ENCODE results near the gene ANXA2.
A peak's percentile ranks its signal among the peaks of the same experiment; 100 is the strongest.
"Not testable (repeated sequence)": the region's sequence is repeated elsewhere in the genome, so short reads cannot be mapped to it uniquely, and the experiment has no call there.

ANXA2 gene

DNA sequence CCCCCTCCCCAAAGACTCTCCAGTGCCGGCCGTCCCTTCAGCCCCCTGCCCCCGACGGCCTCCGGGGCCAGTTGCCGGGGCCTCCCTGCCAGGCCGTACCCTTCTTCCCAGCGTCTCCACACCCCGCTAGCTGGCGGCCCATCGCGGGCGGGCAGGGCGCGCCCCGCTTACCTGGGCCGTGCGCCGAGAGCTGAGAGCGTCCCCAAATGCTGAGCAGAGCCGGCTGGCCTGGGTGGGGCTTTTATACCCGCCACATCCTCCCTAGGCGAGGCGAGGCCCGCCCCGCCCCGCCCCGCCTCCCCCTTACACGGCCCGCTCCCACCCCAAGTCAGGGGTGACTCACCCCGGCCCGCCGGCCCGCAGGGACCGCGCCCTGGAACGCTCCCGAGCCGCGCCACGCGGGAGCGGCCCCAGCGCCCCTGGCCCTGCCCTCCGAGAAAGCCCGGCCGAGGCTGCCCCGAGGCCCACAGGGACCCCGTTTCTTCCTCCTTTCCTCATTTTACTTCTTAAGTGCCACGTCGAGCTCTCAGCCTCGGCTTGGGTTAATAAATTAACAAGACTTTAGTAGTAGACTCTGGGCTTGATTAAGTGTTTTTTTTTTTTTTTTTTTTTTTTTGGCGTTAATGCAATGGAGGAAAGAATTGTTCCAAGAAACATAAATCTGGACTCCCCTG is at the start of gene ANXA2:
Gene ANXA2, minus strand, starts transcription at position 215 of the 674 bp plus-strand sequence. CDS start 11,911 bp downstream, outside the sequence.
- no peak for DNase-seq

DNA sequence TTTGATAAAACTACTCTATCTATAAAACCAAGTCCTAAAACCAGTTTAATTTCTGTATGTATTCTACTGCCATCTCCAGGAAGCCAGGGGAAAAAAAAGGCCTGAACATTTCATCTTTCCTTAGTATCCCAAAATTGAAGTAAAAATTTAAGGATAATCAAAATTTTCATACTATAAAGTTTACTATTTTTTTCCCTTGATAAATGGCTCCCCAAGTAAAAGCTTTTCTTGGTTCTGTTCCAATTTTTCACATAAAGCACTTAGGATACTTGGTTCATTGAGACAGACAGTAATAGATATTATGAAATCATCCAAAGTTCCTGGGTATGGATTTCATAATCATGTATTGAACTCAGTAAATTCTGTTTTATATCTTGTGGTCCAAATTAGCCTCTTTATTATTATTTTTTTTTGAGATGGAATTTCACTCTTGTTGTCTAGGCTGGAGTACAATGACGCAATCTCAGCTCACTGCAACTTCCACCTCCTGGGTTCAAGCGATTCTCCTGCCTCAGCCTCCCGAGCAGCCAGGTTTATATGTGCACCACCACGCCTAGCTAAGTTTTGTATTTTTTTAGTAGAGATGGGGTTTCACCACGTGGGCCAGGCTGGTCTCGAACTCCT is 46.6 kb upstream of the ANXA2 start:
- DNase-seq, result no peak

DNA sequence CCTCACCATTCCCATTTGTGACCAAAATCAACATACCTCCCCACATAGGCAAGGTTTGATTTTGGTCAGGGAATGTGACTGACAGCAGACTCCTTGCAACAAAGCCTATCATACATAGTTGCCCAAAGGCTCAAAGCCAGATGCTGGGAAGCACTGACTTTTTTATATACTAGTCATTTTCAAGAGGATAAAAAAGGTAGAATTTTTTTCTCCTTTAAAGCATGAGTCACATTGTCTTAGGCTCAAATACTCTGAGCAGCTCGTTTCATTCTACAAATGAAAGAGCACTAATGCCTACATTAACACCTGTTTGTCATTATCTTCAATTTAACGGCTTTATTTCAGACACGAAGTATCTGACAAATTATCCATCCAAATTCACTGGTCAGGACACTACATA is 45.0 kb upstream of the ANXA2 start:
- no peak for DNase-seq

DNA sequence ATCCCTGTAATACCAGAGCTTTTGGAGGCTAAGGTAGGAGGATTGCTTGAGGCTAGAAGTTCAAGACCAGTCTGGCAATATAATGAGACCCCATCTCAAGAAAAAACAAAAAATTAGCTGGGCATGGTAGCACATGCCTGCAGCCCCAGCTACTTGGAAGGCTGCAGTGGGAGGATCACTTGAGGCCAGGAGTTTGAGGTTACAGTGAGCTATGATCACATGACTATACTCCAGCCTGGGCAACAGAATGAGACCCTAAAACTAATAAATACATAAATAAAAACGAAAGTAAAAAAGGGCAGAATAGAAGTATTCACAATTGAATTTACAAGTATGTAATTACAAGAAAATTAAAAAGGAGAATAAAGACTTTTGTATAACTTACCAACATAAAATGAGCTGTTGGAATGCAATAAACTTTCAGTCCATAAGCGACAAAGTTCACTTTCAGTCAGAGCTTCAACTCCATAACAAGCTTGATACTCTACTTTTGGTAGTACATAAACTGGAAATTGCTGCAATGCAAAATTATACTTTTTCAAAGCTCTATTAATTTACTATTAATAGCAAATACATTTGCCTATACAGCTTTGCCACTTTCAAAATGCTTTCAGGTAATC is 44.4 kb upstream of the ANXA2 start:
- DNase-seq, result no peak

DNA sequence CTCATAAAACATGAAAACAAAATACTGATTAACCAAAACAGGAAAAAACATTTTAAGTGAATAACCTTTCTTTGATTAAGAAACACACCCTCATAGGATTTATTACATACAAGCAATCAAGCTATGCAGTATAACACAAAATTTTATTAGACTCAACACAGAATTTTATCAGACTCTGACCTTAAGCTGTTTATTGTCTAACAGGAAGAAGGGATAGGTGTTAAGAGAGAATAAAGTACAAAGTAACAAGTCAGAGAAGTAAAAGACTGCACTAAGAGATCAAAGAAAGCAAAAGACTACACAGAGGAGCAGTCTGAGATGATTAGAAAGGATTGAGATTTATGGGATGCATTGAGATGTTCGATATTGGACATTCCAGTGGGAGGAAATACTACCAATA is 43.5 kb upstream of the ANXA2 start:
- no peak for DNase-seq

DNA sequence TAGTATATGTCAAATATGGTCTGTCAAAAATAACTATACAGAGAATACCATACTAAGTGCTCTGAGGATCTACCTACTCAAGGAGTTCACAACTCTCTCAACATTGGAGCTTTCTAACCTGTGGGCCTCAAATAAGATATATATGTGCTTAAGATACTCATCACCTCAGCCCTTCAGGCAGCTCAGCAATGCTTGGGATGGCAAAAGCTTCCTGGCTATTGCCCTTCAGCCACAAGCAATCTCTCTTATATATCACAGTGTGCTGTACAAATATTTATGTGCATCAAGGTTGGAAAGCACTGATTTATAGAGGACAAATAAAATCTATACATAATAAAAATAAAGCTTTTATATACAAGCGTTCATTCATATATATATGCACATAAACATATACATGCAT is 40.9 kb upstream of the ANXA2 start:
- no peak for DNase-seq

DNA sequence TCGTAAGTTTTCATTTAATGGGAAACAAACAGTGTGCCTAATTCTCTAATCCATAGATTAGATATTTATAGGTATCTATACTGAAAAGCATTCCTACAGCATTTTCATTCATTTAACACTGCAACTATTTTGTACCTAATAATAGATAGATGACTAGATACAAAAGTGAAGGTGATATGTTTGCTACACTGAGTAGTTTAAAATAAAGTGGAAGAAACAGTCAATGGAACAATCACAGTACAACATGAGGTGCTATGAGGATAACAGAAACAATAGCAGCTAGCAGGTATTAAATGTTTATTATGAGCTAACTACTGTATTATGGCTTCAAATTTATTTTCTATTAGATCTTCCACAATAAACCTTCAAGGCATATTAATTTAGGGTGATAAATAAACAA is 31.1 kb upstream of the ANXA2 start:
- no peak for DNase-seq

DNA sequence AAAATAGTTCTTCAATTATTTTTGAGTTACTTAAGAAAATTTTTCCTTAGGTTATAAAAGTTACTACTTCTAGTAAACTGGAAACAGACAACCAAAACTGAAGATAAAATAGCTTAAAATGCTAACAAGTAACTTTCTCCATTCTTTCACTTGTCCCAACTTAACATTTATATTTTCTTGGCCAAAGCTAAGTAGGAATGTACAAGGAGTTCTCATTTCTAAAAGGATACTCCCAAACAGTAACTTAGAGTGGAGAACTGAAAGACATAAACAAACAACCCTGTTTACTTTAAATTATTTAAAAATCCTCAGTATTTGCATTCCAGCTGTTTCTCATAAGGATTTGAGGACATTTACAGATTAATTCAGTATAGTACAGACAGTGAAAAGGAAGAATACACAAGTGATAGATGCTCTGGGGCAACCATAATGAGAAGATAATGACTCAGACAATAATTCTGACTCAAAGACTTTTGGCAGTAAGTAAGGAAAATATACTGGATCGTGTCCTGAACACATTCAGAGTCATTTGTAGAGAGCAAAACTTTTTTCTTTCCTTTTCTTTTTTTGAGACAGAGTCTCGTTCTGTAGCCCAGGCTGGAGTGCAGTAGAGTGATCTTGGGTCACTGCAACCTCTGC is 29.2 kb upstream of the ANXA2 start:
- DNase-seq, result no peak

DNA sequence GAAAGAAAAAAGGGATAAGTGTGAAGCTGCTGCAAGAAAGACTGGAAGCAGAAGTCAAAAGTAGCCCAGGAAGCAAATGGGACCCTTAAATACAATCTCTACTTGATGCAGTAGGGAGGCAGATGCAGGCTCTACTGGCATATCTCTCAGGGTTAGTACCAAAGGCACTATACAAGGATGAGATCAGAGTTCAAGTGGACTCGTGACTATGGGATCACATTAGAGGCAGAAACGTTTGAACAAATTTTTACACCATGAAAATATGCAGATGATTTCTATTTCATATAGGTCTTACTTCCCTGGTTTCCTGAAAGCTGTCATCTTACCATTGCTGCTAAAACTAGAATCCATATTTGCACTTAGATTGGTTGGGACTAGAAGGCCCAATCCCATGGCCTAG is 27.7 kb upstream of the ANXA2 start:
- DNase-seq, result no peak

DNA sequence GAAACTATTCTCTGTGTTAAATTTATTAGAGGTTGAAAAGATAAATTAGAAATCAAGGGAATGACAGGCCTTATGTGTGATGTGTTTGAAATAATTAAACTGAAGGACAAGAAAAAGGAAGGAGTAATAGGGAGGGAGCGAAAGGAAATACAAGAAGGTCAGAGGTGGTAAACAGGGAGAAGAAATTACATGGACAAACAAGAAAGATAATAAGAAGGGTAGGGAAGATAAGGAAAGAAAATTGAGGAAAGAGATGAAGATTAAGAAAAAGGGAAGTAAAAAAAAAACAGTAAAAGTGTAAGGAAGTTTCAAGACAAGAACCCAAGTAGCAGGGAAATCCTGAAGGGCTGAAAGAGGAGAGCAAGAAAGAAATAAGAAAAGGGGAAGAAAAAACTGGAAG is 26.2 kb upstream of the ANXA2 start:
- DNase-seq, result no peak

DNA sequence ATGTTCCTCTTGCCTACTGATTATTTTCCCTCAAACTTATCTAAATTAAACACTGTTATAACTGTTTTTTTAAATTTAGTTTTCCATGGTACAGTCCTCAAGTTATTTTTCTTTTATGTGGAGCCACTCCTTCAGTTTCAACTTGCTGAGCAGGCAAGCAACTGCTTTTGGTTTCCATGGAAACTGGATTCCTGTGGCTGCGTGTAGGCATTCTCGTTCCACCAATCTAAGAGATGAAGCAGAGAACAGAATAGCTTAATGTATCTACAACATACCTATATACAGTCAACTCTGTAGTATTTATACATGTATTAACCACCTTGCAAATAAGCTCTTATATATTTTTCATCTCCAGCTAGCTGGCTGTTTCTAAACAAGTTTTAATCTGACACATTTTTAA is 25.8 kb upstream of the ANXA2 start:
- no peak for DNase-seq

DNA sequence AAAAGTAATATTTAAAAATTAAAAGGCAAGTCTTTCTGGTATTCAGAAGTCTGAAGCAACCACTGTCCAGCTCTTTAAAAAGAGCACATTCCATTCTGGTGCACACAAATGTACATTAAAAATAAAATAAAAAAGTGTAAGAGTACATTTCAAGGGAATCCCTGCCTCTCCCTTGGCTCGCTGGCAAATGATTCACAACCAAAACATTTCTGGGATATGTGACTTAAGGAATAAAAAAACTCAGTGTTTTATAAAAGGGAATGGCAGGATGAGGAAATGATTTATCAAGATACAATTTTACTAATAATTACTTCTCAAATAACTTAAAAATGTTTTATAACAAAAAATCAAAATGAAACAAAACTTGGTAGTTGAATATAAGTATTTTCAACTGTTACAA is 23.8 kb upstream of the ANXA2 start:
- no peak for DNase-seq

DNA sequence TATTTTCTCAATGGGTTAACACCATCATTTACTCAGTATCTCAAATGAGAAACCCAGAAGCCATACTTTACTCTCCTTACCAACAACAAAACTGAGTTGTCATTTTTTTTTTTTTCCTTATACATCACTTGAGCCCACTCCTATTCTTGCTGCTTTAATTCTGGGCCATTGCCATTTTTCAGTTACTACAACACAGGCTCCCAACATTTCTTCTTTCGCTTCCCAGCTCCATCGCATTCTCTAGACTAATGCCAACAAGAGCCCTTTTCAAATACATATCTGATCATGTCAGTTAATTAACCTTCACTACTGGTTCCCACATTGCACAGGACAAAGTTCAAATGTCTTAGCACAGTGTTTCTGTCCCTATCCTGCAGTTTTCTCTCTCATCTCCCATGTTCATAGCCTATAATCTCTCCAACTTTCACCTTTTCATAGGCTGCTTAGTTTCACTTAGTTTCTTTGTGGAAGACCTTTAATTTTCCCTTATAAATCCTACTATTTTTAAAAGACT is 22.5 kb upstream of the ANXA2 start:
- no peak for DNase-seq

DNA sequence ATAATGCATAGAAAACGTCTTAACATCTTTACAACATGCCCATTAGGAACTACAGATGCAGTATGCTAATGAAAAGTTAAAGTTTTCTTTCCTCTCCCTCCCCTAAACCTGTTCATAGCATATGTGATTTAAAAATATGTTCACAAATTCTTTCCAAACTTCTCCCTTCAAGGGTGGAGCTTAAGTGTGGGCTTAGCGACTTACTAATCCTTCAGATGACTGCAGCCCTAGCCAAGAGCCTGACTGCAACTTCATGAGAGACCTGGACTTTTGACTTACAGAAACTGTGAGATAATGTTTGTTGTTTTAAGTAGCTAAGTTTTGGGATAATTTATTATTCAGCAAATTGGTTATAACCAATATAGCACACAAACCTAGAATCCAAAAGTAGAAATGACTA is 22.0 kb upstream of the ANXA2 start:
- no peak for DNase-seq

DNA sequence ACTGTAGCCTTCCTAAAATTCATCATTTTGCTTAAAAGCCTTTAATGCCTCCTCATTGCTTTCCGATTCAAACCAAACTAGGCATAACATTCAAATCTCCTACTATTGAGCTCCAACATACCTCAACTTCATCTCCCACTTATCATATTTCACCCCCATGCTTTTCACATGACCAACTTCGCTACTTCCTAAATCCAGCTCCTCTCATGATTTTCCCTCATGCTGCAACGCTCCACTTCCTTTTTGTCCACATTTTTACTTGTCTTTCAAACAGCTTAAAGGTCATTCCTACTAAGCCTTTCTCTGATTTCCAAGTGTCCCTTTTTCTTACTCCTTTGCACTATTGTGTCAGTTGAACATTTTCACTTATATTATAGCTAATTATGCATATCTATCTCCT is 20.3 kb upstream of the ANXA2 start:
- no peak for DNase-seq

DNA sequence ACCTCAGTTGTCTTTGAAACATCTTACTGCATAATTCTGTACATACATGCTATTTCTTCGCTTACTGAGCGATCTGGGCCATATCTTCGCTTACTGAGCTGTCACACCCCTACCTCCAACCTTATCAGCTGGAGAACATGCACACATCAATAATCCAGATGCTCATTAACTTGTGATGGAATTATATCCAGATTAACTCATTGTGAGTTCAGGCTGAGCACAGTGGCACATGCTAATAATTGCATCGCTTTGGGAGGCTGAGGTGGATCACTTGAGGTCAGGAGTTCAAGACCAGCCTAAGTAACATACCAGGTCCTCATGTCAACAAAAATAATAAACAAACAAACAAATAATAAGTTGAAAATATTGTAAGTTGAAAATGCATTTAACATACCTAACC is 19.3 kb upstream of the ANXA2 start:
- no peak for DNase-seq

DNA sequence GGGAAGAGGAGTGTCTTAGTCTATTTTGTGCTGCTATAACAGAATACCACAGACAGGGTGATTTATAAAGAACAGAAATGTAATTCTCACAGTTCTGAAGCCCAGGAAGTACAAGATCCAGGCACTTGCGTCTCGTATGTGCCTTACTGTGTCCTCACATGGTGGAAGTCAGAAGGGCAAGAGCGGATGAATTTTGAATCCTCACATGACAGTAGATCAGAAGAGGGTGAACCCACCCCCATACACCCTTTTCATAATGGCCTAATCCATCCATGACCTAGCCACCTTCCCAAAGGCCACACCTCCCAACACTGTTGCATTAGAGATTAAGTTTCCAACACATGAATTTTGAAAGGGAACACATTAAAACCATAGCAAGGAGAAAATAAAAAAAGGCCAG is 18.7 kb upstream of the ANXA2 start:
- DNase-seq, result no peak

DNA sequence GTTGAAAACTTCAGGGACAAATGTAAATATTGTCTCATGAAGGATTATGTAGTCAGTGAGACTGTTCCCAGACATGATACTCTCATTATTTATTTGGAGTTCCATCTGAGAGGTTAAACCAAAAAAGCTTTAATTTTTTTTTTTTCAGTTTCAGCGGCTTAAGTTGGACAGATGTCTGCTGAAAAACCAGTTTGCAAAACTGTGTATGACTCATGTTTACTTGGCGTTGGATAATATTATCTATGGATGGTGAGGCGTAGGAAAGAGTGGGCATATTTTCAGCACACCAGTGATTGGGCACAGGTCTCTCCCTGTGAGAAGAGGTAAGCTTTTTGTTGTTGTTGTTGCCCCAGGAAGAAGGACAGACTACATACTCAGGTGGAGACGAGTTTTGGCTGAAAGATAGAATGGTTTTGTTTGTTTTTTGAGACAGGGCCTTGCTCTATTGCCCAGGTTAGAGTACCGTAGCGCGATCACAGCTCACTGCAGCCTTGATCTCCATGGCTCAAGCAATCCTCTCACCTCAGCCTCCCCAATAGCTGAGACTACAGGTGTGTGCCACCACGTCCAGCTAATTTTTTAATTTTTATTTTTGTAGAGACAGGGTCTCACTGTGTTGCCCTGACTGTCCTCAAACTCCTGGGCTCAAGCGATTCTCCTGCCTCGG is 16.4 kb upstream of the ANXA2 start:
- no peak for DNase-seq

DNA sequence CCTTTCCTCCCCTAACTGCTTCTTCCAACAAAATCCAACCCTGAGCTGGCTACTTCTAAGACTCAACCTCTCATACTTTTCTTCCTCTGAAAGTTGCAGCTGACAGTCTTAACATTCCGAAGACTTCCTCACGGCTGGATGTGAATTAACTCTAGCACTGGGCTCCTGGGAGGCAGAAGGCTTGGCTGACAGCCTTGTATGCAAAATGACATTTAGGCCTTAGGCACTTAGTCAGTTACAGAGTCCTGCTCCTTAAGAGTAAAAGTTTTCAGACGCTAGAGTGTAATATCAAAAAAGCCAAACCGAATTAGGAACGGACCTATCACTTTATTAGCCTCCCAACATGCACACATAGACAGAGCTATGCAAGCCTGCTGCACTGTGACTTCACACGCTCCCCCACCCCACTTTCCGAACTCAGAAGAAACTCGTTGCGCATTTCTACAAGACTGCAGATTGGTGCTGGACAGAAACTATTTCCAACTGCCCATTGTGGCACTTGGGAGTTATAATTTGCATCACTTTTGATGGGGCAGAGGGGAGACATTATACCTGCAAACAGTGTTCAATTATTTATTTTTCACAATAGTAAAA is 15.5 kb upstream of the ANXA2 start:
- no peak for DNase-seq

DNA sequence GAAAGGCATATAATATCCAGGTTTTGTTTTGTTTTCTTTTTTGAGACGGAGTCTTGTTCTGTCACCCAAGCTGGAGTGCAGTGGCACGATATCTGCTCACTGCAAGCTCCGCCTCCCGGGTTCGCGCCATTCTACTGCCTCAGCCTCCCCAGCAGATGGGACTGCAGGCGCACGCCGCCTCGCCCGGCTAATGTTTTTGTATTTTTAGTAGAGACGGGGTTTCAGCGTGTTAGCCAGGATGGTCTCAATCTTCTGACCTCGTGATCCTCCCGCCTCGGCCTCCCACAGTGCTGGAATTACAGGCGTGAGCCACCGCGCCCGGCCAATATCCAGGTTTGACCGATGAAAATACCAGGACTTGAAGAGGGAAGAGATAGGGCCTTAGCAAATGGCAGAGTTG is 15.0 kb upstream of the ANXA2 start:
- DNase-seq, result not testable (repeated sequence)

DNA sequence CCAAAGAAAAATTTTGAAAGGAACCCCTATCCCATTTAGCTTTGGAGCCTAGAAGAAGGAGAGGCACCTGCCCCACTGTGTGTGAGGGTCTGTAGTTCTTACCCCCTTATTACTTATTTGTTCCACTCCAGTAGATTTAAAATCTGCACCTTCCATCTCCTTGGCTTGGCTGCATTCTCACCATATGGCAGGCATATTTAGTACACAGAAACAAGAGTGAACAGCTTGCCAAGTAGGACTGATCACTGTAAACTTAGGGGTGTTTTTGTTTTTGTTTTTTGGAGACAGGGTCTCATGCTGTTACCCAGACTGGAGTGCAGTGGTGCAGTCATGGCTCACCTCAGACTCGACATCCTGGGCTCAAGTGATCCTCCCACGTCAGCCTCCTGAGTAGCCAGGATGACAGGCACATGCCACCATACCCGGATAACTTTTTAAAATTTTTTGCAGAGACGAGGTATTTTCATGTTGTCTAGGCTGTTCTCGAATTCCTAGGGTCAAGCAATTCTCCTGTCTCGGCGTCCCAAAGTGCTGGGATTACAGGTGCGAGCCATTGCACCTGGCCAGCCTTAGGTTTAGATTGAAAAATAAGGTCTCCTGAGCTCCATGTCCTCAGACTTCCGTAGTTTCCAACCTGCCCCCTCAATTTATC is 14.1 kb upstream of the ANXA2 start:
- DNase-seq, result peak; percentile 70

DNA sequence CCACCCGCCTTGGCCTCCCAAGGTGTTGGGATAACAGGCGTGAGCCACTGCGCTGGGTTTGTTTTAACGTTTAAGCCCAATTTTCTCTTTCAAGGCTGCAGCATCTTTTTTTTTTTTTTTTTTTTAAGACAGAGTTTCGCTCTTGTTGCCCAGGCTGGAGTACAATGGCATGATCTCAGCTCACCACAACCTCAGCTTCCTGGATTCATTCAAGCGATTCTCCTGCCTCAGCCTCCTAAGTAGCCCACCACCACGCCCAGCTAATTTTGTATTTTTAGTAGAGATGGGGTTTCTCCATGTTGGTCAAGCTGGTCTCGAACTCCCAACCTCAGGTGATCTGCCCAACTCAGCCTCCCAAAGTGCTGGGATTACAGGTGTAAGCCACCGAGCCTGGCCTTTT is 12.6 kb upstream of the ANXA2 start:
- DNase-seq, result not testable (repeated sequence)
